NCI-H2081 treated with DMSO at 0.1 percent for 48 hours (cell line): ENCODE measurements around the gene SIX3.

ENCODE experiments used
- DNase-seq: peaks from one replicate; lab custom pipeline; 2025; lab: John Stamatoyannopoulos, UW

The SIX3 gene

GRCh38 chr2:44931198-44931780 is 10.2 kb upstream of the SIX3 start:
- no peak for DNase-seq

GRCh38 chr2:44932079-44932478 is 9.4 kb upstream of the SIX3 start:
- no peak for DNase-seq

- no peak for DNase-seq
These were observed 8.7 kb upstream of the SIX3 start for GRCh38 chr2:44932564-44933392.

- no peak for DNase-seq
These were observed 8.0 kb upstream of the SIX3 start for GRCh38 chr2:44933434-44933951.

GRCh38 chr2:44934038-44934982 is 7.2 kb upstream of the SIX3 start:
- no peak for DNase-seq

- DNase-seq, result no peak
These were observed 6.3 kb upstream of the SIX3 start for GRCh38 chr2:44934983-44935728.

- no peak for DNase-seq
These were observed 5.8 kb upstream of the SIX3 start for GRCh38 chr2:44935729-44936098.

GRCh38 chr2:44936275-44936674 is 5.2 kb upstream of the SIX3 start:
- no peak for DNase-seq

- DNase-seq, result no peak
These were observed 4.5 kb upstream of the SIX3 start for GRCh38 chr2:44936715-44937687.

- DNase-seq, result no peak
These were observed 3.7 kb upstream of the SIX3 start for GRCh38 chr2:44937688-44938240.

- DNase-seq, result no peak
These were observed 3.0 kb upstream of the SIX3 start for GRCh38 chr2:44938287-44939105.

- DNase-seq, result no peak
These were observed 2.1 kb upstream of the SIX3 start for GRCh38 chr2:44939106-44940048.

- no peak for DNase-seq
These were observed 1.4 kb upstream of the SIX3 start for GRCh38 chr2:44940049-44940494.

GRCh38 chr2:44940732-44941464 is 604 bp upstream of the SIX3 start:
- no peak for DNase-seq

- DNase-seq, result no peak
These were observed 965 bp downstream of the SIX3 start for GRCh38 chr2:44942304-44943030.

- DNase-seq, result no peak
These were observed 1.7 kb downstream of the SIX3 start for GRCh38 chr2:44943031-44943692.
